IPS-18a (cell line): ENCODE measurements around the gene ITPR2.
"Not testable (repeated sequence)": the region's sequence is repeated elsewhere in the genome, so short reads cannot be mapped to it uniquely, and the experiment has no call there.

Experiments
- H3K27ac ChIP-seq: one replicate; pipeline ENCODE4 v1.5.1; 2013; ENCODE audit warnings: low read length
- H3K27me3 ChIP-seq: one replicate; pipeline ENCODE4 v1.6.1; 2013; ENCODE audit warnings: mild to moderate bottlenecking, low read length; ENCODE audit not compliant: control insufficient read depth, insufficient read depth
- H3K36me3 ChIP-seq: one replicate; pipeline ENCODE4 v1.6.1; 2013; ENCODE audit warnings: low read depth, low read length; ENCODE audit not compliant: control insufficient read depth
- H3K4me1 ChIP-seq: one replicate; pipeline ENCODE4 v1.6.1; 2013; ENCODE audit warnings: low read depth, low read length; ENCODE audit not compliant: control insufficient read depth
- H3K4me3 ChIP-seq: one replicate; pipeline ENCODE4 v1.5.1; 2013; ENCODE audit warnings: low read length
- H3K9ac ChIP-seq: one replicate; pipeline ENCODE4 v1.6.1; 2013; ENCODE audit warnings: mild to moderate bottlenecking, low read length, moderate library complexity
- H3K9me3 ChIP-seq: one replicate; pipeline ENCODE4 v1.6.1; 2013; ENCODE audit warnings: low read depth, low read length; ENCODE audit not compliant: control insufficient read depth

The ITPR2 gene

GRCh38 chr12:26617513-26617912 lies 215.5 kb downstream of the ITPR2 start:
- H3K4me1 ChIP-seq = no peaks in the 10 kb centered on the region
- H3K27me3 ChIP-seq = no peaks in the 10 kb centered on the region
- H3K27ac ChIP-seq = no peak overlapping the region
- H3K9me3 ChIP-seq = no peaks in the 10 kb centered on the region
- H3K4me3 ChIP-seq = no peak overlapping the region
- no peak overlapping the region for H3K9ac ChIP-seq
- H3K36me3 ChIP-seq = peaks cover 15% of the 10 kb centered on the region

- Histone ChIP-seq H3K4me3 (no peak overlapping the region), H3K9me3 (no peaks in the 10 kb centered on the region), H3K9ac (no peak overlapping the region), H3K27ac (no peak overlapping the region), H3K4me1 (no peaks in the 10 kb centered on the region), H3K27me3 (no peaks in the 10 kb centered on the region), H3K36me3 (peaks cover 4% of the 10 kb centered on the region)
Measured at GRCh38 chr12:26614011-26614616, 218.9 kb downstream of the ITPR2 start.

GRCh38 chr12:26612203-26612602 lies 220.8 kb downstream of the ITPR2 start:
- Histone ChIP-seq H3K36me3 (no peaks in the 10 kb centered on the region), H3K4me1 (no peaks in the 10 kb centered on the region), H3K9me3 (no peaks in the 10 kb centered on the region), H3K27ac (no peak overlapping the region), H3K4me3 (no peak overlapping the region), H3K27me3 (no peaks in the 10 kb centered on the region), H3K9ac (no peak overlapping the region)

GRCh38 chr12:26611598-26611997 lies 221.4 kb downstream of the ITPR2 start:
- Histone ChIP-seq H3K27ac (no peak overlapping the region), H3K36me3 (no peaks in the 10 kb centered on the region), H3K4me1 (no peaks in the 10 kb centered on the region), H3K4me3 (no peak overlapping the region), H3K27me3 (no peaks in the 10 kb centered on the region), H3K9ac (no peak overlapping the region), H3K9me3 (no peaks in the 10 kb centered on the region)

GRCh38 chr12:26610774-26611173 lies 222.2 kb downstream of the ITPR2 start:
- H3K4me3 ChIP-seq = no peak overlapping the region
- H3K9ac ChIP-seq = no peak overlapping the region
- no peaks in the 10 kb centered on the region for H3K4me1 ChIP-seq
- H3K27me3 ChIP-seq = no peaks in the 10 kb centered on the region
- H3K36me3 ChIP-seq = no peaks in the 10 kb centered on the region
- H3K27ac ChIP-seq = no peak overlapping the region
- H3K9me3 ChIP-seq = no peaks in the 10 kb centered on the region

GRCh38 chr12:26609986-26610385 lies 223.0 kb downstream of the ITPR2 start:
- no peaks in the 10 kb centered on the region for H3K36me3 ChIP-seq
- no peaks in the 10 kb centered on the region for H3K9me3 ChIP-seq
- H3K4me3 ChIP-seq = no peak overlapping the region
- H3K27ac ChIP-seq = no peak overlapping the region
- H3K9ac ChIP-seq = no peak overlapping the region
- H3K27me3 ChIP-seq = no peaks in the 10 kb centered on the region
- no peaks in the 10 kb centered on the region for H3K4me1 ChIP-seq

GRCh38 chr12:26608706-26609105 lies 224.3 kb downstream of the ITPR2 start:
- Histone ChIP-seq H3K4me3 (no peak overlapping the region), H3K36me3 (no peaks in the 10 kb centered on the region), H3K27me3 (no peaks in the 10 kb centered on the region), H3K4me1 (no peaks in the 10 kb centered on the region), H3K27ac (no peak overlapping the region), H3K9ac (no peak overlapping the region), H3K9me3 (no peaks in the 10 kb centered on the region)

GRCh38 chr12:26608273-26608672 lies 224.7 kb downstream of the ITPR2 start:
- Histone ChIP-seq H3K9ac (no peak overlapping the region), H3K4me3 (no peak overlapping the region), H3K36me3 (no peaks in the 10 kb centered on the region), H3K4me1 (no peaks in the 10 kb centered on the region), H3K27ac (no peak overlapping the region), H3K9me3 (no peaks in the 10 kb centered on the region), H3K27me3 (no peaks in the 10 kb centered on the region)

- H3K27me3 ChIP-seq = no peaks in the 10 kb centered on the region
- H3K4me3 ChIP-seq = no peak overlapping the region
- no peaks in the 10 kb centered on the region for H3K36me3 ChIP-seq
- H3K27ac ChIP-seq = no peak overlapping the region
- no peaks in the 10 kb centered on the region for H3K9me3 ChIP-seq
- H3K9ac ChIP-seq = no peak overlapping the region
- no peaks in the 10 kb centered on the region for H3K4me1 ChIP-seq
Measured at GRCh38 chr12:26606911-26607310, 226.1 kb downstream of the ITPR2 start.

GRCh38 chr12:26604813-26605212 lies 228.2 kb downstream of the ITPR2 start:
- not testable (repeated sequence) for H3K9me3 ChIP-seq, H3K4me1 ChIP-seq, H3K36me3 ChIP-seq, H3K4me3 ChIP-seq, H3K9ac ChIP-seq, H3K27me3 ChIP-seq, H3K27ac ChIP-seq

GRCh38 chr12:26599096-26599695 lies 233.8 kb downstream of the ITPR2 start:
- no peak overlapping the region for H3K9ac ChIP-seq
- no peaks in the 10 kb centered on the region for H3K9me3 ChIP-seq
- no peaks in the 10 kb centered on the region for H3K4me1 ChIP-seq
- H3K27me3 ChIP-seq = no peaks in the 10 kb centered on the region
- no peak overlapping the region for H3K4me3 ChIP-seq
- H3K27ac ChIP-seq = no peak overlapping the region
- peaks cover 19% of the 10 kb centered on the region for H3K36me3 ChIP-seq

- H3K4me1 ChIP-seq = no peaks in the 10 kb centered on the region
- H3K9ac ChIP-seq = no peak overlapping the region
- no peak overlapping the region for H3K4me3 ChIP-seq
- H3K27me3 ChIP-seq = no peaks in the 10 kb centered on the region
- no peak overlapping the region for H3K27ac ChIP-seq
- peaks cover 19% of the 10 kb centered on the region for H3K36me3 ChIP-seq
- H3K9me3 ChIP-seq = no peaks in the 10 kb centered on the region
Measured at GRCh38 chr12:26595806-26596205, 237.2 kb downstream of the ITPR2 start.
